ENCODE results near the gene PDP2.

- TF ChIP-seq CTCF (IDR thresholded peaks at IDR 0.05 in 4 of 5, conservative IDR thresholded peaks at IDR 0.05 in 1 of 5) = no peak
- TF ChIP-seq POLR2A (IDR thresholded peaks at IDR 0.05) = no peak
Observed at GRCh38 chr16:66874079-66874775, 6.1 kb upstream of the PDP2 start.
